Activated T-cell treated with anti-CD3 and anti-CD28 coated beads, Interleukin-2, amount 50 U/mL, for 72 hours (primary cell): ENCODE data around the gene BLOC1S5. TPM values are rescaled to one million over a fixed set of nuclear protein-coding genes. Genes with fewer than 3 reads are reported as not detected.
"Not testable (repeated sequence)": the region's sequence is repeated elsewhere in the genome, so short reads cannot be mapped to it uniquely, and the experiment has no call there.

ENCODE experiments used
- ATAC-seq, 2 donors: fragments of 150-1000 bp; cut with Tn5 transposase; replicated peaks in 1 of 2; 2 replicates each; pipeline ENCODE4 v1.10.0; 2021; ENCODE audit warnings: moderate library complexity in 2 of 2, mild to moderate bottlenecking in 1 of 2
- DNase-seq, 2 donors: peaks; one replicate each; pipeline ENCODE4 v3.0.0; 2021 to 2022; ENCODE audit warnings: mixed read lengths in 1 of 2
- H3K27ac Mint-ChIP-seq: one replicate; pipeline ENCODE4 v1.8.0; 2022; ENCODE audit warnings: mild to moderate bottlenecking, moderate library complexity, mixed read lengths
- H3K27me3 Mint-ChIP-seq: one replicate; pipeline ENCODE4 v1.8.0; 2022; ENCODE audit warnings: low read depth, mixed read lengths
- H3K36me3 Mint-ChIP-seq, 2 donors: one replicate each; pipeline ENCODE4 v1.8.0; 2022; ENCODE audit warnings: mixed read lengths in 2 of 2, mild to moderate bottlenecking in 1 of 2; ENCODE audit not compliant: insufficient read depth in 2 of 2
- H3K4me1 Mint-ChIP-seq: one replicate; pipeline ENCODE4 v1.8.0; 2022; ENCODE audit warnings: low read depth, mixed read lengths
- H3K4me3 Mint-ChIP-seq, 2 donors: one replicate each; pipeline ENCODE4 v1.8.0; 2022; ENCODE audit warnings: mild to moderate bottlenecking in 2 of 2, mixed read lengths in 2 of 2, moderate library complexity in 2 of 2
- H3K9me3 Mint-ChIP-seq, 2 donors: one replicate each; pipeline ENCODE4 v1.8.0; 2022; ENCODE audit warnings: mixed read lengths in 2 of 2
- total RNA-seq, 2 donors: library from RNA; stranded (reverse); gene quantifications; one replicate each; pipeline ENCODE4 v1.2.3, GENCODE V29; 2022

BLOC1S5 gene
- total RNA-seq, 2 donors from 2014 or later = 25.9 to 37.1 TPM

DNA sequence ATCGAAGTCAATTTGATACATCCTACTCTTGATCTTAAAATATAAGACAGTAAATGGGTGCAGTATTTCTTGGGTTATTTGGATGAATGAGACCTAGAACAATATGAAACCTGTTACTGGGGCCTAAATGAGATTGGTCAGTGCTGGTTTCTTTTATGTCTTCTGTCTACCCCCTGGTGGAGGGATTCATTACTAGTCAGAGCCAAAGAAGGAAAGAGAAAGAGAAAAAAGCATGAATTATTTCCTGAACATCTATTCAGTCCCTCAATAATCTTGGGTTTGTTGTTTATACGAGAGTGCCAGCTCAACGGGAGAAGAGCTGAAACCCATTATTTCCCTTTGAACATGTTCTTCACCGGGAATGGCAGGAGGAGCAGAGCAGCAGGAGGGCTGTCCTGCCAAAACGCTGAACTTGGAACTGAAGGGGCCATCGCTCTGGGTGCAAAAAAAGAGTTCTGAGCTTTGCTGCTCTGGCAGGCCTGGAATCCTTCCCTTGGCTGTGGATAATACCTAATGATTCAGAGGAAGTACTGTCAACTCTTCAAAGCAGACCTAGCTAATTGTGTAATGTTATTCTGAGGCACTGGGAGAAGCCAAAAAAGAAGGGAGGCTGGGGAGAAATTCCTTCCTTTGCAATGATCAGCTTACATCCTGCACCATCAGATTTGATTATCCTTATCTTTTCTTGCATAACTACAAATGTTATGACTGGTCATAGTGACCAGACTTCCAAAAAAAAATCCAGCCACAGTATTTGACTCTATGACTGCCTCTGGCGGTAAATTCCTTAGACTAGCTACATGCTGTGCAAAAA lies 72.0 kb downstream of the BLOC1S5 start:
- peaks cover 0 to 4% of the 10 kb centered on the region in 2 donors for H3K36me3 Mint-ChIP-seq
- H3K27ac Mint-ChIP-seq = no peak overlapping the region
- ATAC-seq = no peak
- no peak overlapping the region for H3K4me3 Mint-ChIP-seq
- no peaks in the 10 kb centered on the region for H3K27me3 Mint-ChIP-seq
- H3K4me1 Mint-ChIP-seq = no peaks in the 10 kb centered on the region
- H3K9me3 Mint-ChIP-seq = peaks cover 0 to 2% of the 10 kb centered on the region in 2 donors
- DNase-seq = no peak

DNA sequence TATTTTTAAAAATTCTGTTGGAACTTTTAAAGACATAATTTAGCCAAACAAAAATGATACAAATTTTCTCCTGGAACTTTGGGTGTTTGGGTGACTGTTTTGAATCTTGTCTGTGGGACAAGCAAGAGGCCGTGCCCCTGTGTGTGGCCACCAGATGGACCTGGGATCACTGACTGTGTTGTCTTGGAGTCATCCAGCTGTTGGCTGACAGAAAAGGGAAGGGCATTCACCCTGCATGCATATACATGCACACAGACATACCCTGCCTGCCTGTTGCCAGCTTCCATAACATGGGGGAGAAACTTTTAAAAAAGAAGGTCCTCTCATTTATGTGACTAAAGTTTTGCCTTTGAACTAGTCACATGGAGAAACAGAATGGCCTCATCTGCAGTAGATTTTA lies 72.7 kb downstream of the BLOC1S5 start:
- Mint-ChIP-seq H3K27me3 (no peaks in the 10 kb centered on the region), H3K36me3 (peaks cover 4% of the 10 kb centered on the region in 2 donors), H3K27ac (no peak overlapping the region), H3K4me1 (no peaks in the 10 kb centered on the region), H3K9me3 (peaks cover 2% of the 10 kb centered on the region in 2 donors), H3K4me3 (no peak overlapping the region)
- no peak for ATAC-seq
- no peak for DNase-seq

DNA sequence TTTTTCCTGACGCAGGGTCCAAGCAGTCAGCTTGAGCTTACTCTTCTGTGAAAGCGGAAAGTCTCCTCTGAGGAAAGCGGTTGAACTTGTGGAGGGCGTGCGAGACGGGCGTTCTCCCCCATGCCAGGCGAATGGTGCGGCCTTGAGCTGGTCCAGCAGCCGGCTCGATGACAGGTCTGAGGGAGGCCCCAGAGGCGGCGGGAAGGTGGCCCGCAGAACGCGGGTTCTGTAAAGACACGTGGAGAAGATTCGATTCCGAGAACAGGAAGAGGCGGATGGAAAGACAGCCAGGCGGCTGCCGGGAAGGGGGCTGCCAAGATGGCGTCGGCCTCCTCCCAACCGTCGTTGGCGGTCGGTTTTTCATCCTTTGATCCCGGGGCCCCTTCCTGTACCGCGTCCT lies 78.0 kb downstream of the BLOC1S5 start:
- H3K4me1 Mint-ChIP-seq = no peaks in the 10 kb centered on the region
- ATAC-seq (no peak), DNase-seq (no peak)
- H3K9me3 Mint-ChIP-seq = peaks cover 0 to 2% of the 10 kb centered on the region in 2 donors
- H3K4me3 Mint-ChIP-seq = no peak overlapping the region
- H3K27ac Mint-ChIP-seq = no peak overlapping the region
- H3K27me3 Mint-ChIP-seq = peaks cover 8% of the 10 kb centered on the region
- peaks cover 2 to 4% of the 10 kb centered on the region in 2 donors for H3K36me3 Mint-ChIP-seq

- not testable (repeated sequence) for H3K4me3 Mint-ChIP-seq, H3K36me3 Mint-ChIP-seq, H3K9me3 Mint-ChIP-seq, DNase-seq, ATAC-seq, H3K27me3 Mint-ChIP-seq, H3K4me1 Mint-ChIP-seq, H3K27ac Mint-ChIP-seq
Measured at GRCh38 chr6:7983967-7984366, 80.2 kb downstream of the BLOC1S5 start.

DNA sequence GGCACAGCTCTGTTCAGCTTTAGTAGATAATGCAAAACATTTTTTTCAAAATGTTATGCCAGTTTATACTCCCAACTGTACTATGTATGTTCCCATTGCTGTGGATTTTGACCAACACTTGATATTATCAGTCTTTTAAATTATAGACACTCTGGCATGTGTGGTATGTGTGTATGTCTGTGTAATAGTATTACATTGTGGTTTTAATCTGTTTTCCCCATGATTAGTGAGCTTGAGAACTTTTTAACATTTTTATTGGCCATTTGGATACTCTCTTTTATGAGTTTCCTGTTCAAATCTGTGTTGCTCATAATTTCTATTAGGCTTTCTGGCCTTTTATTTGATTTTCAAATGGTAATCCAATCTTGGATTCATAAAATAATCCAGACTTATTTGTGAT lies 84.4 kb downstream of the BLOC1S5 start:
- H3K36me3 Mint-ChIP-seq = no peaks in the 10 kb centered on the region
- H3K4me3 Mint-ChIP-seq = no peak overlapping the region
- H3K4me1 Mint-ChIP-seq = peaks cover 10% of the 10 kb centered on the region
- H3K27ac Mint-ChIP-seq = no peak overlapping the region
- H3K27me3 Mint-ChIP-seq = peaks cover 18% of the 10 kb centered on the region
- H3K9me3 Mint-ChIP-seq = no peaks in the 10 kb centered on the region
- no peak for DNase-seq
- no peak for ATAC-seq

- no peak overlapping the region for H3K27ac Mint-ChIP-seq
- H3K36me3 Mint-ChIP-seq = no peaks in the 10 kb centered on the region
- peaks cover 11% of the 10 kb centered on the region for H3K4me1 Mint-ChIP-seq
- no peak for ATAC-seq
- no peak overlapping the region for H3K4me3 Mint-ChIP-seq
- no peak for DNase-seq
- peaks cover 22% of the 10 kb centered on the region for H3K27me3 Mint-ChIP-seq
- no peaks in the 10 kb centered on the region for H3K9me3 Mint-ChIP-seq
Measured at GRCh38 chr6:7978736-7979135, 85.5 kb downstream of the BLOC1S5 start.

- Mint-ChIP-seq H3K4me1 (peaks cover 11% of the 10 kb centered on the region), H3K27ac (no peak overlapping the region), H3K36me3 (no peaks in the 10 kb centered on the region), H3K27me3 (peaks cover 15% of the 10 kb centered on the region), H3K4me3 (no peak overlapping the region), H3K9me3 (no peaks in the 10 kb centered on the region)
- peak in 1 of 2 donors; percentile 72 for ATAC-seq
- no peak for DNase-seq
Measured at GRCh38 chr6:7976485-7977056, 87.6 kb downstream of the BLOC1S5 start.

DNA sequence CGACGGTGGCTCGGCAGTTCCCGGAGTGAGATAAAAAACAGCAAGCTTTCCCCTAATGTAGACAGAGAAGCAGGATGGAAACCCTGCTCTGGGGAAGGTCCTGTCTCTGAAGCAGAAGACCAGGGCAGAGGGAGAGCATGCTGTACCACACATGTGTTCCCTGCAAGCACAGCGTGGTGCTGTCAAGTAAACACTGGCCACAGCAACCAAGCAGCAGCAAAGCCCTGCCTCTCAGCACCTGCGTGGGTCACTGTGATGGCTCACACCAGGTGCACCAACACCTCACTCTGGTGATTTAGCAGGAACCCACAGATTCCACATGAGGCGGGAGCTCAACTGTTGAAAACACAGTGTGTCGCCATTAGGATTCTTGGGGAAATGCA lies 88.4 kb downstream of the BLOC1S5 start:
- DNase-seq (no peak), ATAC-seq (peak in 1 of 2 donors; percentile 39)
- no peaks in the 10 kb centered on the region for H3K9me3 Mint-ChIP-seq
- peaks cover 11% of the 10 kb centered on the region for H3K4me1 Mint-ChIP-seq
- H3K27me3 Mint-ChIP-seq = peaks cover 15% of the 10 kb centered on the region
- peak overlapping the region in 1 of 2 donors; percentile 34 for H3K4me3 Mint-ChIP-seq
- H3K27ac Mint-ChIP-seq = no peak overlapping the region
- H3K36me3 Mint-ChIP-seq = no peaks in the 10 kb centered on the region

- peaks cover 0 to 2% of the 10 kb centered on the region in 2 donors for H3K36me3 Mint-ChIP-seq
- H3K27ac Mint-ChIP-seq = no peak overlapping the region
- no peak for ATAC-seq
- no peak for DNase-seq
- peaks cover 2 to 4% of the 10 kb centered on the region in 2 donors for H3K9me3 Mint-ChIP-seq
- H3K4me3 Mint-ChIP-seq = peak overlapping the region in 1 of 2 donors; percentile 34
- peaks cover 15% of the 10 kb centered on the region for H3K27me3 Mint-ChIP-seq
- peaks cover 11% of the 10 kb centered on the region for H3K4me1 Mint-ChIP-seq
Measured at GRCh38 chr6:7974938-7975763, 89.0 kb downstream of the BLOC1S5 start.

- peaks cover 15% of the 10 kb centered on the region for H3K27me3 Mint-ChIP-seq
- H3K9me3 Mint-ChIP-seq = peaks cover 2 to 6% of the 10 kb centered on the region in 2 donors
- ATAC-seq (no peak), DNase-seq (no peak)
- H3K27ac Mint-ChIP-seq = no peak overlapping the region
- peaks cover 11% of the 10 kb centered on the region for H3K4me1 Mint-ChIP-seq
- no peak overlapping the region for H3K4me3 Mint-ChIP-seq
- H3K36me3 Mint-ChIP-seq = peaks cover 0 to 2% of the 10 kb centered on the region in 2 donors
Measured at GRCh38 chr6:7974565-7974937, 89.6 kb downstream of the BLOC1S5 start.

DNA sequence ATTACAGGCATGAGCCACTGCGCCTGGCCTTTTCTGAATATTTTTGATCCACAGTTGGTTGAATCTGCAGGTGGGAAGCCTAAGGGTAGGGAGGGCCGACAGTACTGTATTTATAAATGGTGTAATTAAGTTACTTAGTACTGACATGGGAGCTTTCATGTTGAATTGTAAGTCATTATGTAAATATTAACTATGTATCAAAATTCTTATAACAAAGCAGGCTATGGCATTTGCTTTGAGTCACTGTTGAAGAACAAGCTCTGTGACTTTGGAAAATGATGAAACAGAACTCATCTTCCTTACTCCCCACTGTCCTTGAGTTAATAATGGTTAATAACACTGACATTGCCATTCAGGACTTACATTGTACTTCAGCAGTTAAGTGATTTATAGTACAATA lies 90.6 kb downstream of the BLOC1S5 start:
- ATAC-seq = no peak
- peaks cover 15% of the 10 kb centered on the region for H3K27me3 Mint-ChIP-seq
- peaks cover 3 to 9% of the 10 kb centered on the region in 2 donors for H3K36me3 Mint-ChIP-seq
- no peak overlapping the region for H3K27ac Mint-ChIP-seq
- DNase-seq = no peak
- H3K9me3 Mint-ChIP-seq = peaks cover 8 to 9% of the 10 kb centered on the region in 2 donors
- no peak overlapping the region for H3K4me3 Mint-ChIP-seq
- peaks cover 11% of the 10 kb centered on the region for H3K4me1 Mint-ChIP-seq

GRCh38 chr6:7971499-7971898 lies 92.7 kb downstream of the BLOC1S5 start:
- Mint-ChIP-seq H3K9me3 (peaks cover 9 to 10% of the 10 kb centered on the region in 2 donors), H3K36me3 (peaks cover 3 to 9% of the 10 kb centered on the region in 2 donors), H3K27ac (no peak overlapping the region), H3K4me3 (no peak overlapping the region), H3K4me1 (peaks cover 11% of the 10 kb centered on the region), H3K27me3 (peaks cover 20% of the 10 kb centered on the region)
- ATAC-seq (no peak), DNase-seq (no peak)

- ATAC-seq (no peak), DNase-seq (no peak)
- Mint-ChIP-seq H3K9me3 (peaks cover 9 to 10% of the 10 kb centered on the region in 2 donors), H3K4me3 (no peak overlapping the region), H3K36me3 (peaks cover 3 to 9% of the 10 kb centered on the region in 2 donors), H3K27me3 (peaks cover 18% of the 10 kb centered on the region), H3K4me1 (peaks cover 9% of the 10 kb centered on the region), H3K27ac (no peak overlapping the region)
Measured at GRCh38 chr6:7970616-7971015, 93.6 kb downstream of the BLOC1S5 start.
